Measurements from ENCODE around the gene PRXL2A.
"Not testable (repeated sequence)": the region's sequence is repeated elsewhere in the genome, so short reads cannot be mapped to it uniquely, and the experiment has no call there.

Gene PRXL2A, protein sequence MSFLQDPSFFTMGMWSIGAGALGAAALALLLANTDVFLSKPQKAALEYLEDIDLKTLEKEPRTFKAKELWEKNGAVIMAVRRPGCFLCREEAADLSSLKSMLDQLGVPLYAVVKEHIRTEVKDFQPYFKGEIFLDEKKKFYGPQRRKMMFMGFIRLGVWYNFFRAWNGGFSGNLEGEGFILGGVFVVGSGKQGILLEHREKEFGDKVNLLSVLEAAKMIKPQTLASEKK

DNA sequence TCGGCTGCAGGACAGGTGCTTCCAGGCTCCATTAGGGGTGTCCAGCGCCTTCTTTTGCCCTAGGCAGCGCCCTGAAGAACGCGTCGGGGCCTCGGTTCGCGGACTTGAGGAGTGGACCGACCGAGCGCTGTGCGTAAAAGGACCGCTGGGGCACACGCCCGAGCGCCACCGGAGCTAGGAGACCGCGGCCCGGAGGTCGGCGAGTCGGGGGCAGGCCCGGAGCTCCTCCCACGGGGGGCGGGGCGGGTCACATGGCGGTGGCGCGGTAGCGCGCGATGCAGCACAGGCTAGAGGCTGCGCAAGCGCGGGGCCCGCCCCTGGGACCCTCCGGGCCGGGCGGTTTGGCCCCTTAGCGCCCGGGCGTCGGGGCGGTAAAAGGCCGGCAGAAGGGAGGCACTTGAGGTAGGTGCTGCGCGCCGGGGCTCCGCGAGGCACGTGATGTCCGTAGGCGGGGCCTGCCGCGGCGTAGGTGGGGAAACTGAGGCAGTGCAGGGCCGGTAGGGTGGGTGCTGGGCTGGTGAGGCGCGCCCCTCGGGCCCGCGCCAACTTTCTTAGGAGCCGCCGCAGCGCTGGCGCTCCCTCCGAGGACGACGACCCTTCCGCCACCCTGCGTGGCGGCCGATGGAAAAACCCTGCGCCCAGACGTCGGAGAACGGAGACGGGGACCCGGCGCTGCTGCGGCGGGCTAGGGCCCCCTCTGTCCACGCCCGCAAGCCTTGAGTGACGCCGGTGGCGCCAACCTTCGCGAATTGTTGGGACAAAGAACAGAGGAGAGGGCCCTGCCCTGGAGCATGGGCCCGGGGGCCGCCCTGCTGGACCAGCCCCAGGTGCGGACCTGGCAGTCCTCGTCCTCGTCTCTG, at the start of gene PRXL2A:
TSS of gene PRXL2A (plus strand) at position 310 of the 860 bp plus-strand sequence. CDS start 11,917 bp downstream, outside the sequence.
- DNase-seq, result no peak

DNA sequence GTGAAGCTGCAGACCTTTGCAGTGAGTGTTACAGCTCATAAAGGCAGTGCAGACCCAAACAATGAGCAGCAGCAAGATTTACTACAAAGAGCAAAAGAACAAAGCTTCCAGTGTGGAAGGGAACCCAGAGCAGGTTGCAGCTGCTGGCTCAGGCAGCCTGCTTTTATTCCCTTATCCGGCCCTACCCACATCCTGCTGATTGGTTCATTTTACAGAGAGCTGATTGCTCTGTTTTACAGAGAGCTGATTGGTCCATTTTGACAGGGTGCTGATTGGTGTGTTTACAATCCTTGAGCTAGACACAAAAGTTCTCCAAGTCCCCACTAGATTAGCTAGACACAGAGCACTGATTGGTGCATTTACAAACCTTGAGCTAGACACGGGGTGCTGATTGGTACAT, 49.4 kb upstream of the PRXL2A start:
- DNase-seq, result not testable (repeated sequence)

GRCh38 chr10:80359644-80360043, 48.7 kb upstream of the PRXL2A start:
- no peak for DNase-seq

GRCh38 chr10:80365510-80365909, 42.8 kb upstream of the PRXL2A start:
- no peak for DNase-seq

- no peak for DNase-seq
Observed at GRCh38 chr10:80371467-80371866, 36.9 kb upstream of the PRXL2A start.

- DNase-seq, result no peak
Observed at GRCh38 chr10:80372675-80373074, 35.7 kb upstream of the PRXL2A start.

DNA sequence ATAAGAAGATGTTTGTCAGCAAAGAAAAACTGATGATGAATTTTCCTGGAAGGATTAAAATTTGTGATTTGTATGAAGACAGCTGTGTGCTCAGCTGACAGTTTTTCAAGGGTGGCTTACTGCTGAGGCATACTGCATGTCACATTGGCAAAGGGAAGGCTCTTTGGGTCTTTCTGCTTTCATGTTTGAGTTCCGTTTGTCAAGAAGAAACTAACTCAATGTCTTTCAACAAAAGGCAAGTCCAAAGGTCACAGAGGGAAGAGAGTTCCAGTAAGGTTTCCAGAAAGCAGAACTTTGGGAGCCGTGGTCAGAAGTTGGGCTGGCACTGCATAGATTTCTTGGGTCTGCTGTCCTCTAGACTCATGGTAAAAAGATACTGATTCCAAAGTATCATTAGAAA, 34.8 kb upstream of the PRXL2A start:
- DNase-seq, result no peak

DNA sequence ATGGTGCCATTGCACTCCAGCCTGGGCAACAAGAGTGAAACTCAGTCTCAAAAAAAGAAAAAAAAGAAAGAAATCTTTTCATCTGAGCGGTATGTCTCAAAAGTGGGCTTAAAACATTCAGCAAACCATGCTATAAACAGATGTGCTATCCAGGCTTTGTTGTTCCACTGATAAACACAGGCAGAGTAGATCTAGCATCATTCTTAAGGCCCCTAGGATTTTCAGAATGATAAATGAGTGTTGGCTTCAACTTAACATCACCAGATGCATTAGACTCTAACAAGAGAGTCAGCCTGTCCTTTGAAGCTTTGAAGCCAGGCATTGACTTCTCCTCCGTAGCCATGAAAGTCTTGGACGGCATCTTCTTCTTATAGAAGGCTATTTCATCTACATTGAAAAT, 28.6 kb upstream of the PRXL2A start:
- DNase-seq, result no peak

- no peak for DNase-seq
Observed at GRCh38 chr10:80380185-80380584, 28.2 kb upstream of the PRXL2A start.

GRCh38 chr10:80382989-80383388, 25.4 kb upstream of the PRXL2A start:
- DNase-seq, result peak; percentile 3

GRCh38 chr10:80390740-80391139, 17.6 kb upstream of the PRXL2A start:
- no peak for DNase-seq

GRCh38 chr10:80392250-80392649, 16.1 kb upstream of the PRXL2A start:
- no peak for DNase-seq

- no peak for DNase-seq
Observed at GRCh38 chr10:80394358-80394916, 13.9 kb upstream of the PRXL2A start.

- DNase-seq, result no peak
Observed at GRCh38 chr10:80397014-80397413, 11.3 kb upstream of the PRXL2A start.

GRCh38 chr10:80400136-80400804, 8.1 kb upstream of the PRXL2A start:
- no peak for DNase-seq

DNA sequence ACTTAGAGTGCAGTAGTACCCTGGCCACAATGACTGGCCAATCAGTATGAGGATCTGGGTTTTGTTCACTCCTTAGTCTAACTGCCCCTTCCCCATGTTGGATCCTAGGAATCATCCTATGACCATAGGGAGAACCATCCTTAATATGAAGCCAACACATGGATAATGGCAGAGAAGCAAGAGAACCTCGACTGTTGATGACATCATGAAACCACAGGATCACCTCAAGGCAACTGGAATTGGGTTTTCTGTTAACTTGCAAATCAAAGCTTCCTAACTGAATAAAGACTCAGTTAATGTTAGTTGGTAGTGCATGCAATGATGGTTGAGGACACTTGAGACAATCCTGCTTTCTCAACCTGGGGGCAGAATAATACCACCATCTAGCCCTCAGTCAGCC, 3.3 kb upstream of the PRXL2A start:
- DNase-seq, result no peak

GRCh38 chr10:80405626-80406025, 2.7 kb upstream of the PRXL2A start:
- DNase-seq, result no peak

DNA sequence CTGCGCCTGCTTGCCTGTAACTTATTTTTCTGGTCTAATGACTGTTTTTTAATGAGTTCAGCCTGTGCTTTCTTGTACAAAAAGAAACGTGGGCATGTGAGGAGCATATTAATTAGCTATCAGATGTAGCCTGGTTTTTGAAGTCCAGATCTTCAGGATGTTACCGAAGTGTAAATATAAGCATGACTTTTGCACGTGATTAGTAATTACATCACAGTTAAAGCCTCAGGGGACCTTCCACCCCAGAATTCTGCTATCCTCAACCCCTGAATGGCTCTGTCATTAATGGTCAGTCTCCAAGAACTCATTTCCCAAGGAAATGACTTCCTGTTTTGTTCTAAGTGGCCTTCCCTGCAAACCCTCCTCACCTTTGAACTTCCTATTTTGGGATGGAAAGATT, 2.1 kb upstream of the PRXL2A start:
- DNase-seq, result no peak

DNA sequence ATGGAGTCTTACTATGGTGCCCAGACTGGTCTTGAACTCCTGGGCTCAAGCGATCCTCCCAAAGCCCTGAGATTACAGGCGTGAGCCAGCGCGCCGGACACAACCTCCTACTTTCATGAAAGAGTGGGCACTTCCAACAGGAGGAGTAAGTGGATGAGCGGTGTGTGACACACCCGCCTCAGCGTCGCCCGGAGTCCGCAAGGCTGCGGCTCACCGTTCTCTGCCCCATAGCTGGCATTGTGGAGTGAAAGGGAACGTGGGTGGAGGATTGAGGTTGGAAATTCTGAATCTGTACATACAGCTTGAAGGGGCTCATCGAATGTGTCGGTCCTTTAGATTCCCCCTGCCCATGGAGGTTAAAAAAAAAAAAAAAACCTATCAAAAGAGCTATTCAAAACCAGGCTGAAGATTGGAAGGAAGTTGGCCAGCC, 524 bp upstream of the PRXL2A start:
- DNase-seq, result no peak

DNA sequence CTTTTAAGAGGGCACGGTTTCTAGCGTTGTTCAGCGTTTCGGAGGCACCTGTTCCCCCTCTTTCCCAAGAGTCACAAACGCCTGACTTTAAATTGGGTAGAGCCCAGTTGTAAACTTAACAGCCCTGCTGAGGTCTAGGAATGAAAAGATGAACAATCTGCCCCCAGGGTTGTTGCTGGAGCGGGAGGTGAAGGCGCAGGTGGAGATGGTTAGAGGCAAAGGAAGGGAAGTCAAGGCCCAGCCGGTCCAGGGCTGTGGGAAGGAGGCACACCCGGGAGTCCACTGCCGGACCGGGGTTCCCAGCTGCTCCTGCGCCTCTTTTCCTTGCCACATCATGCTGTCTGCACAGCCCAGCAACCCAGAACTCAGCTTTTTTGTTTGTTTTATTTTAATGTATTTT, 770 bp downstream of the PRXL2A start:
- no peak for DNase-seq

- no peak for DNase-seq
Observed at GRCh38 chr10:80410122-80410521, 1.8 kb downstream of the PRXL2A start.

- no peak for DNase-seq
Observed at GRCh38 chr10:80410578-80411145, 2.3 kb downstream of the PRXL2A start.

GRCh38 chr10:80411267-80411668, 2.9 kb downstream of the PRXL2A start:
- DNase-seq, result no peak
